Stimulated activated naive CD8-positive, alpha-beta T cell treated with anti-CD3 and anti-CD28 coated beads, Interleukin-15, amount 100 ng/mL, for 72 hours (primary cell): Measurements from ENCODE around the gene TOP2A.
A peak's percentile ranks its signal among the peaks of the same experiment; 100 is the strongest.

Experiments
- ATAC-seq: fragments of 150-1000 bp; cut with Tn5 transposase; 2 replicates; pipeline ENCODE4 v1.10.0; 2021; ENCODE audit warnings: mild to moderate bottlenecking, moderate library complexity
- DNase-seq, 2 donors: peaks; one replicate each; pipeline ENCODE4 v3.0.0; 2021 to 2022
- H3K27ac Mint-ChIP-seq, 2 donors: one replicate each; pipeline ENCODE4 v1.8.0; 2022; ENCODE audit warnings: mild to moderate bottlenecking in 2 of 2, mixed read lengths in 2 of 2, moderate library complexity in 2 of 2
- H3K27me3 Mint-ChIP-seq: one replicate; pipeline ENCODE4 v1.8.0; 2022; ENCODE audit warnings: mixed read lengths
- H3K4me1 Mint-ChIP-seq: one replicate; pipeline ENCODE4 v1.8.0; 2022; ENCODE audit warnings: mild to moderate bottlenecking, mixed read lengths
- H3K4me3 Mint-ChIP-seq, 2 donors: one replicate each; pipeline ENCODE4 v1.8.0; 2022; ENCODE audit warnings: mild to moderate bottlenecking in 2 of 2, mixed read lengths in 2 of 2, moderate library complexity in 1 of 2
- H3K9me3 Mint-ChIP-seq, 2 donors: one replicate each; pipeline ENCODE4 v1.8.0; 2022; ENCODE audit warnings: mixed read lengths in 2 of 2

Gene TOP2A

GRCh38 chr17:40457369-40457768 lies 39.7 kb upstream of the TOP2A start:
- H3K27ac Mint-ChIP-seq = peak overlapping the region in 1 of 2 donors; percentile 48

GRCh38 chr17:40456396-40456951 lies 38.8 kb upstream of the TOP2A start:
- no peak for DNase-seq
- Mint-ChIP-seq H3K4me3 (no peak overlapping the region), H3K4me1 (peaks cover 13% of the 10 kb centered on the region), H3K27me3 (no peaks in the 10 kb centered on the region), H3K9me3 (no peaks in the 10 kb centered on the region), H3K27ac (no peak overlapping the region)
- no peak for ATAC-seq

More at GRCh38 chr17:40457369-40457768, 39.7 kb upstream of the TOP2A start:
- DNase-seq (no peak), ATAC-seq (no peak)
- Mint-ChIP-seq H3K9me3 (no peaks in the 10 kb centered on the region), H3K27me3 (no peaks in the 10 kb centered on the region), H3K4me1 (peaks cover 7% of the 10 kb centered on the region), H3K4me3 (no peak overlapping the region)

DNA sequence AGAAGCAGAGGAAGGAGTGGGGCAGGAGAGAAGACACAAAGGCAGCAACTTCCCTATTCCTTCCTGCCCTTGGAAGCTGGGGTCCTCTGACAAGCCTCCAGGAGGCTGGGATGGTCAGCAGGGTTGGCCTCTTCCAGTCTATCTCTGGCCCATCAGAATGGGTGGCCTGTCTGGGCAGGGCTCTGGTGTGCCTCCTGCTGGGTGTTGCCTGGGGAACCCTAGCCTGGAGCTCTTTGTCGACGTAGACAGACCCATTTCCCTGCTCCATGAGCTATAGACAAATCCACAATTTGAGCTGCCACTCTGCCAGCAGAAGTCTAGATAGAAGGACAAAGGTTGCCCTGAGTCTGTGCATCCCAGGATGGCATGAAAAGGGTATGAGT lies 36.9 kb upstream of the TOP2A start:
- peak overlapping the region in 1 of 2 donors; percentile 36 for H3K27ac Mint-ChIP-seq
- H3K4me3 Mint-ChIP-seq = no peak overlapping the region
- H3K4me1 Mint-ChIP-seq = peaks cover 13% of the 10 kb centered on the region
- no peak for ATAC-seq
- H3K9me3 Mint-ChIP-seq = no peaks in the 10 kb centered on the region
- H3K27me3 Mint-ChIP-seq = no peaks in the 10 kb centered on the region
- DNase-seq = no peak

DNA sequence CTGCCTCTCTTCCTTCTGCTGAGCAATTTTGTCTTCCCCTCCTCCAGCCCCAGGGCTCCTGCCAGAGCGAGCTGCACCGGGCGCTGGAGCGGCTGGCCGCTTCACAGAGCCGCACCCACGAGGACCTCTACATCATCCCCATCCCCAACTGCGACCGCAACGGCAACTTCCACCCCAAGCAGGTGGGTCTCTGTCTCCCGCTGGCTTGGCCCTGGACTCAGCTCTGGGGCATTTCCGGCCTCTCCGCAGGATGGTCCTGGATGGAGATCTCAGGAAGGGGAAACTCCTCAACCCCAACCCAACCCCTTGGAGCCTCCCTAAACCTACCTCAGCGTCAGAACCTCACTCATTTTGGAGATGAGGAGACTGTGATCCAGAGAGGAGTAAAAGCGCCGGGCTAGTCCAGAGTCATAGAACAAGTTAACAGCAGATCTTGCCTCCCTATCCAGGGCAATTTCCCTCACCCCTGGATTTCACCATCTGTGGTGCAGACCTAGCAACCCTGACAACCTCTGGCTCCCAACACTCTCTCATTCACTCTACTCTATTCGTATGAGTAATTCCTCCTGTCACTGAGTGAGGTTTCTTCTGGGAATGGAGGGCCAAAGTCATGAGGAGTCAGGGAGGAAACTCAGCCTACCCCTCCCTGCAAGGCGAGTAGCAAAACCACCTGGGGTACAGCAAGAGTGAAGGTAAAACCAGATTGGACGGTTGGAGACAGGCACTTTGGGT lies 36.4 kb upstream of the TOP2A start:
- Mint-ChIP-seq H3K4me1 (peaks cover 13% of the 10 kb centered on the region), H3K9me3 (no peaks in the 10 kb centered on the region), H3K4me3 (no peak overlapping the region), H3K27me3 (no peaks in the 10 kb centered on the region), H3K27ac (peak overlapping the region in 1 of 2 donors; percentile 36)
- DNase-seq (no peak), ATAC-seq (no peak)

- DNase-seq (no peak), ATAC-seq (no peak)
- H3K4me3 Mint-ChIP-seq = no peak overlapping the region
- H3K9me3 Mint-ChIP-seq = no peaks in the 10 kb centered on the region
- H3K4me1 Mint-ChIP-seq = peaks cover 22% of the 10 kb centered on the region
- H3K27me3 Mint-ChIP-seq = peaks cover 6% of the 10 kb centered on the region
- H3K27ac Mint-ChIP-seq = peak overlapping the region in 1 of 2 donors; percentile 52
Observed at GRCh38 chr17:40452921-40453378, 35.3 kb upstream of the TOP2A start.

DNA sequence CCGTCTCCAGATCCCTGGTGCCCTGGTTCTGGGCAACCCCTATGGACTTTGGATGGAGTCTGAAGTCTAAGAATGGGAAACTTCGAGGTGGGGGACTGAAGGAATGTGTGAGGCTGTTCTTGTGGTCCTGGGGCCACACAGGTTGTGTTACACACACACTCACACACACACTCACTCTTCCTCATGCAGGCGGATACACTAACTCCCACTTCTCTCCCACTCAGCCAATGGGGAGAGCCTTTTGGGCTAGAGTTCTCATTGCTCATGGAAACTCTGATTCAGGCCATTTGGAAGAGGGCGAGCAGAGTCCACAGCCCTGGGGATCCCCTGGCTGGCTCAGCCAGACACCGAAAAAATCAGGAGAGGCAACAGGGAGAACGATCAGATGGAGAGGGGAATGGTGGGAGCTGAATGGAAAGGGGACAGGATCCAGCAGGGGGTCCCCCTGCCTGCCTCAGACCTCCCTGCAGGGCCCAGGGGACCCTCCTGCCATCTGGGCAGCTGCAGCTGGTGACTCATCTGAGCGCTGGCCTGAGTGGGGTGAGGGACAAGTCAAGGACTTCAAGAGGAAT lies 34.6 kb upstream of the TOP2A start:
- no peak for DNase-seq
- Mint-ChIP-seq H3K4me1 (peaks cover 28% of the 10 kb centered on the region), H3K27me3 (peaks cover 12% of the 10 kb centered on the region), H3K27ac (peak overlapping the region in 1 of 2 donors; percentile 52), H3K9me3 (no peaks in the 10 kb centered on the region), H3K4me3 (no peak overlapping the region)
- ATAC-seq = no peak

- DNase-seq (no peak), ATAC-seq (no peak)
- Mint-ChIP-seq H3K4me3 (no peak overlapping the region), H3K9me3 (no peaks in the 10 kb centered on the region), H3K27me3 (peaks cover 17% of the 10 kb centered on the region), H3K27ac (no peak overlapping the region), H3K4me1 (peaks cover 29% of the 10 kb centered on the region)
Observed at GRCh38 chr17:40451420-40451819, 33.7 kb upstream of the TOP2A start.

DNA sequence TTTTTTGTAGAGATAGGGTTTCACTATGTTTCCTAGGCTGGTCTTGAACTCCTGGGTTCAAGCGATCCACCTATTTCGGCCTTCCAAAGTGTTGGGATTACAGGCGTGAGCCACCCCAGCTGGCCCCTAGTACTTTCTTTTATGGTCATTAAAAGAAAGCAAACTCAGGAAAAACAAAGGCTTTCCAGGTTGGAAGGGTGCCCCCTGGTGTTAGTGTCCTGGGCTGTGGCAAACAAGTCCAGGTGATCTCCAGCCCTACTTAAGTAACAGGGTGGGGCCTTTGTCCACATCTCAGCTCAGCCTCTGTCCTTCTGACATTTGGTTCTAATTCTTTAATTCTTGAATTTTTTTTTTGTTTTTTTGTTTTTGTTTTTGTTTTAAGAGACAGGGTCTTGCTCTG lies 32.5 kb upstream of the TOP2A start:
- Mint-ChIP-seq H3K27ac (no peak overlapping the region), H3K4me3 (no peak overlapping the region), H3K9me3 (no peaks in the 10 kb centered on the region), H3K4me1 (peaks cover 35% of the 10 kb centered on the region), H3K27me3 (peaks cover 17% of the 10 kb centered on the region)
- DNase-seq (peak in 1 of 2 donors; percentile 26), ATAC-seq (no peak)

- H3K4me1 Mint-ChIP-seq = peaks cover 50% of the 10 kb centered on the region
- DNase-seq = no peak
- no peaks in the 10 kb centered on the region for H3K9me3 Mint-ChIP-seq
- ATAC-seq = no peak
- H3K4me3 Mint-ChIP-seq = no peak overlapping the region
- no peak overlapping the region for H3K27ac Mint-ChIP-seq
- H3K27me3 Mint-ChIP-seq = peaks cover 17% of the 10 kb centered on the region
Observed at GRCh38 chr17:40448639-40449261, 31.1 kb upstream of the TOP2A start.

GRCh38 chr17:40448213-40448638 lies 30.5 kb upstream of the TOP2A start:
- ATAC-seq (no peak), DNase-seq (no peak)
- no peak overlapping the region for H3K4me3 Mint-ChIP-seq
- no peak overlapping the region for H3K27ac Mint-ChIP-seq
- peaks cover 51% of the 10 kb centered on the region for H3K4me1 Mint-ChIP-seq
- no peaks in the 10 kb centered on the region for H3K9me3 Mint-ChIP-seq
- peaks cover 17% of the 10 kb centered on the region for H3K27me3 Mint-ChIP-seq

DNA sequence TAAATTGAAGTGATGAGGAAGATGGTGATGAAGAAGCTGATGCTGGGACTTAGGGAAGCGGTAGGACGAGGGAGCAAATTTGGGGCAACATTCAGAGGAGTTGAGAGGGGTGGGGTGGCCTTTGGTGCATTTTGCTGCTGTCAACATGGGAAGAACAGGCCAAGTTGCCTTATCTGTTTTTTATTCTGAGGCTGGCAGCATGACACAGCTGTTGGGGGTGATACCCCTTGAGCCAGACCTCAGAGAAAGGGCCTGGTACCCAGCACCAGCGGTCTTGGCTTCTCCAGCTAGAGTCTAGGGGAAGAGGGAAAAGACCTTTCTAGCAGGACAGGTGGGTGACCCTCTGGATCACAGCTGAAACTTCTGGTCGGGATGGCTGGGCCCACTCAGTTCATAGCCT lies 30.1 kb upstream of the TOP2A start:
- no peak overlapping the region for H3K4me3 Mint-ChIP-seq
- ATAC-seq (no peak), DNase-seq (no peak)
- H3K27ac Mint-ChIP-seq = peak overlapping the region in 1 of 2 donors; percentile 78
- no peaks in the 10 kb centered on the region for H3K9me3 Mint-ChIP-seq
- H3K27me3 Mint-ChIP-seq = peaks cover 17% of the 10 kb centered on the region
- peaks cover 48% of the 10 kb centered on the region for H3K4me1 Mint-ChIP-seq

DNA sequence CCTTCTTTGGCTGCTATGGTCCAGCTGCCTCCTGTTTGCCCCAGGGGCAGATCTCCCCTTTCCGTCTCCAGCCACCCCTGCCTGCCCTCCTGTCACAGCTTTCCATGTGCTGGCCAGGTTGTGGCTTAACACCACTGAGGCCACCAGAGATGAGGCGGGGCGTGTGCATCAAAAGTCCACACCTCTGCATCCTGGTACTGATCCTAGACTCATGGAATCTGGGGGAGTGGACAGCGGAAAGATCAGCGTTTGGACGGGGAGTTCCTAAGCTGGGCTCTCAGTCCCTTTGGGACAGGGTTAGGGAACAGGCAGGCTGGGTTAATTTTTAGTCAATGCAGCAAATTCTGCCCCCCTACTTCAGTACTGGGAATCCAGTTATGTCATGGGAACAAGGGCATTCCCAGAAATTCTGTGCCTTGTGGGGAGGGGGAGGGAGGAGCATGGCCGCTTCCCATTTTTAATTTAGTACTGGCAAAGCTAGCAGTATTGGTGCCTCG lies 29.5 kb upstream of the TOP2A start:
- H3K27ac Mint-ChIP-seq = no peak overlapping the region
- peaks cover 42% of the 10 kb centered on the region for H3K4me1 Mint-ChIP-seq
- H3K4me3 Mint-ChIP-seq = no peak overlapping the region

GRCh38 chr17:40445751-40446468 lies 28.2 kb upstream of the TOP2A start:
- peak overlapping the region; percentile 47 to 76 for H3K4me3 Mint-ChIP-seq
- H3K4me1 Mint-ChIP-seq = peaks cover 38% of the 10 kb centered on the region
- no peak for DNase-seq
- peaks cover 24% of the 10 kb centered on the region for H3K27me3 Mint-ChIP-seq
- H3K9me3 Mint-ChIP-seq = no peaks in the 10 kb centered on the region
- ATAC-seq = no peak
- no peak overlapping the region for H3K27ac Mint-ChIP-seq

More for the DNA sequence above, 29.5 kb upstream of the TOP2A start:
- ATAC-seq (no peak), DNase-seq (no peak)
- Mint-ChIP-seq H3K27me3 (peaks cover 22% of the 10 kb centered on the region), H3K9me3 (no peaks in the 10 kb centered on the region)

GRCh38 chr17:40443988-40444899 lies 26.5 kb upstream of the TOP2A start:
- DNase-seq = peak; percentile 37 to 42

More at GRCh38 chr17:40443988-40444899, 26.5 kb upstream of the TOP2A start:
- ATAC-seq = peak; percentile 24
- Mint-ChIP-seq H3K27me3 (peaks cover 32% of the 10 kb centered on the region), H3K4me3 (peak overlapping the region; percentile 47 to 76), H3K27ac (peak overlapping the region in 1 of 2 donors; percentile 26), H3K9me3 (no peaks in the 10 kb centered on the region), H3K4me1 (peaks cover 38% of the 10 kb centered on the region)
